HG02678 (cell line): ENCODE measurements around the gene TUBGCP3.
A peak's percentile ranks its signal among the peaks of the same experiment; 100 is the strongest.

ENCODE experiments used
- ATAC-seq: cut with Tn5 transposase; IDR thresholded peaks from one replicate; pipeline ENCODE4 v1.9.1; 2021; ENCODE audit warnings: mild to moderate bottlenecking, moderate library complexity; ENCODE audit not compliant: unreplicated experiment

TUBGCP3 gene

GRCh38 chr13:112616586-112617362, 28.8 kb upstream of the TUBGCP3 start:
- ATAC-seq = peak; percentile 65

- ATAC-seq = no peak
Measured at GRCh38 chr13:112615391-112615790, 27.4 kb upstream of the TUBGCP3 start.

- ATAC-seq = no peak
Measured at GRCh38 chr13:112614835-112615234, 26.9 kb upstream of the TUBGCP3 start.

- ATAC-seq = no peak
Measured at GRCh38 chr13:112608212-112608611, 20.3 kb upstream of the TUBGCP3 start.

- ATAC-seq = peak; percentile 100
Measured at GRCh38 chr13:112606109-112607001, 18.4 kb upstream of the TUBGCP3 start.

- ATAC-seq = no peak
Measured at GRCh38 chr13:112605531-112605990, 17.6 kb upstream of the TUBGCP3 start.

GRCh38 chr13:112603641-112604225, 15.8 kb upstream of the TUBGCP3 start:
- no peak for ATAC-seq

GRCh38 chr13:112602189-112602588, 14.2 kb upstream of the TUBGCP3 start:
- ATAC-seq = no peak

GRCh38 chr13:112601371-112601770, 13.4 kb upstream of the TUBGCP3 start:
- no peak for ATAC-seq

- no peak for ATAC-seq
Measured at GRCh38 chr13:112596235-112596634, 8.3 kb upstream of the TUBGCP3 start.

GRCh38 chr13:112592647-112593046, 4.7 kb upstream of the TUBGCP3 start:
- ATAC-seq = no peak

GRCh38 chr13:112592181-112592580, 4.2 kb upstream of the TUBGCP3 start:
- no peak for ATAC-seq

- ATAC-seq = no peak
Measured at GRCh38 chr13:112588490-112589297, 741 bp upstream of the TUBGCP3 start.

GRCh38 chr13:112587212-112587763, 665 bp downstream of the TUBGCP3 start:
- peak; percentile 40 for ATAC-seq

GRCh38 chr13:112586334-112586960, 1.5 kb downstream of the TUBGCP3 start:
- no peak for ATAC-seq

GRCh38 chr13:112583592-112584277, 4.2 kb downstream of the TUBGCP3 start:
- ATAC-seq = peak; percentile 36

- ATAC-seq = no peak
Measured at GRCh38 chr13:112582263-112582662, 5.7 kb downstream of the TUBGCP3 start.

GRCh38 chr13:112580912-112581311, 7.0 kb downstream of the TUBGCP3 start:
- no peak for ATAC-seq

- ATAC-seq = no peak
Measured at GRCh38 chr13:112580211-112580610, 7.7 kb downstream of the TUBGCP3 start.
